ENCODE results near the gene C8G.

Gene C8G

GRCh38 chr9:136968333-136969127 lies 23.5 kb downstream of the C8G start:
- DNase-seq: no peak

- DNase-seq: no peak
Observed at GRCh38 chr9:136969150-136969549, 24.1 kb downstream of the C8G start.

GRCh38 chr9:136969774-136970173 lies 24.7 kb downstream of the C8G start:
- no peak for DNase-seq

GRCh38 chr9:136970361-136970760 lies 25.3 kb downstream of the C8G start:
- no peak for DNase-seq

GRCh38 chr9:136971746-136972145 lies 26.7 kb downstream of the C8G start:
- no peak for DNase-seq

- DNase-seq: no peak
Observed at GRCh38 chr9:136972335-136972734, 27.3 kb downstream of the C8G start.

- DNase-seq: no peak
Observed at GRCh38 chr9:136972743-136973142, 27.7 kb downstream of the C8G start.

- no peak for DNase-seq
Observed at GRCh38 chr9:136973618-136974617, 28.9 kb downstream of the C8G start.

- DNase-seq: no peak
Observed at GRCh38 chr9:136974817-136975535, 29.9 kb downstream of the C8G start.

GRCh38 chr9:136975644-136976043 lies 30.6 kb downstream of the C8G start:
- DNase-seq: no peak

- DNase-seq: no peak
Observed at GRCh38 chr9:136977223-136977622, 32.2 kb downstream of the C8G start, which contains the start of gene PTGDS. Gene PTGDS, plus strand, starts transcription at chr9:136977504. Its CDS starts 75 bp downstream, at chr9:136977579.

GRCh38 chr9:136977649-136978072 lies 32.6 kb downstream of the C8G start:
- peak; percentile 62 for DNase-seq

- DNase-seq: no peak
Observed at GRCh38 chr9:136978073-136978864, 33.2 kb downstream of the C8G start.

- DNase-seq: no peak
Observed at GRCh38 chr9:136978865-136979544, 34.0 kb downstream of the C8G start.

- no peak for DNase-seq
Observed at GRCh38 chr9:136979769-136980587, 34.9 kb downstream of the C8G start.

GRCh38 chr9:136980669-136981478 lies 35.8 kb downstream of the C8G start:
- no peak for DNase-seq

- DNase-seq: no peak
Observed at GRCh38 chr9:136981588-136982231, 36.7 kb downstream of the C8G start.

GRCh38 chr9:136982232-136983051 lies 37.4 kb downstream of the C8G start, which contains the start of gene LCNL1:
Gene LCNL1, plus strand, starts transcription at chr9:136982993. Its CDS starts 594 bp downstream, at chr9:136983587.
- no peak for DNase-seq

Measured in right kidney (tissue), 1 donor.